RWPE2 (cell line): Measurements from ENCODE around the gene CCNF.

Experiments used
- ATAC-seq: fragments of 200-7000 bp; cut with Tn5 transposase; 3 replicates; pipeline ENCODE4 v1.9.1; 2021; ENCODE audit warnings: low read depth
- DNase-seq: peaks from one replicate; pipeline ENCODE4 v3.0.0-alpha.2; 2020; ENCODE audit warnings: low spot score
- H3K27ac ChIP-seq: fragments of 450-650 bp; 2 replicates; pipeline ENCODE4 v1.5.1; 2017; ENCODE audit warnings: mild to moderate bottlenecking; ENCODE audit not compliant: poor library complexity, severe bottlenecking
- H3K27me3 ChIP-seq: fragments of 250-450 bp; sonication (Bioruptor Pico); 2 replicates; pipeline ENCODE4 v1.5.1; 2021; ENCODE audit warnings: mild to moderate bottlenecking, moderate library complexity; ENCODE audit not compliant: insufficient read depth, poor library complexity, severe bottlenecking
- H3K36me3 ChIP-seq: fragments of 250-450 bp; sonication (Bioruptor Pico); 2 replicates; pipeline ENCODE4 v1.5.1; 2020; ENCODE audit warnings: low read depth, mild to moderate bottlenecking, moderate library complexity
- H3K4me1 ChIP-seq: fragments of 250-450 bp; sonication (Bioruptor Pico); 2 replicates; pipeline ENCODE4 v1.5.1; 2021; ENCODE audit warnings: mild to moderate bottlenecking, moderate library complexity; ENCODE audit not compliant: insufficient read depth, poor library complexity, severe bottlenecking
- H3K4me3 ChIP-seq: fragments of 250-450 bp; sonication (Bioruptor Pico); 2 replicates; pipeline ENCODE4 v1.5.1; 2021; ENCODE audit warnings: mild to moderate bottlenecking, moderate library complexity; ENCODE audit not compliant: severe bottlenecking
- H3K9me3 ChIP-seq: fragments of 250-450 bp; sonication (Bioruptor Pico); 2 replicates; pipeline ENCODE4 v1.5.1; 2021; ENCODE audit warnings: mild to moderate bottlenecking, moderate library complexity; ENCODE audit not compliant: severe bottlenecking
- TF ChIP-seq, protein P1 (sequence below): fragments of 450-650 bp; IDR thresholded peaks from one replicate; pipeline ENCODE4 v1.5.1; 2017; ENCODE audit warnings: mild to moderate bottlenecking, moderate library complexity; ENCODE audit not compliant: poor library complexity, severe bottlenecking

CCNF gene

DNA sequence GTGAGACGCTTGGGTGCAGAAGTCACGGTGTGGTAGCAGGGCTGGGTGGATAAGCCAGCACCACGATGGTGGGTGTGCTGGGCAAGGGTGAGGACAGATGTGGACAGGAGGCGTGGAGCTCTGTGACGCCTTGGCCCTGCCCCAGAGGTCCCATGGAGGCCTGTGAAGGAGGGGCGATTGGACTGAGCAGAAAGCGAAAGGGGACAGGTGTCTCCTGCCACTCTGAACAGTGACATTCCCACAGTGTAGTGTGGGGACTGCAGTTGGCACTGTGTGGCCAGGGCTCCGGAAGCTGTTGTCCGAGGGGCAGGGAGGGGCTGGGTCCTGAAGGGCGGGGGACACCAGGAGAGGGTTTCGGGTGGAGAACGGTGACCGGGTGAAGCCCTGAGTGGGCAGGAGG lies 53.0 kb downstream of the CCNF start:
- TF ChIP-seq, protein P1, sequence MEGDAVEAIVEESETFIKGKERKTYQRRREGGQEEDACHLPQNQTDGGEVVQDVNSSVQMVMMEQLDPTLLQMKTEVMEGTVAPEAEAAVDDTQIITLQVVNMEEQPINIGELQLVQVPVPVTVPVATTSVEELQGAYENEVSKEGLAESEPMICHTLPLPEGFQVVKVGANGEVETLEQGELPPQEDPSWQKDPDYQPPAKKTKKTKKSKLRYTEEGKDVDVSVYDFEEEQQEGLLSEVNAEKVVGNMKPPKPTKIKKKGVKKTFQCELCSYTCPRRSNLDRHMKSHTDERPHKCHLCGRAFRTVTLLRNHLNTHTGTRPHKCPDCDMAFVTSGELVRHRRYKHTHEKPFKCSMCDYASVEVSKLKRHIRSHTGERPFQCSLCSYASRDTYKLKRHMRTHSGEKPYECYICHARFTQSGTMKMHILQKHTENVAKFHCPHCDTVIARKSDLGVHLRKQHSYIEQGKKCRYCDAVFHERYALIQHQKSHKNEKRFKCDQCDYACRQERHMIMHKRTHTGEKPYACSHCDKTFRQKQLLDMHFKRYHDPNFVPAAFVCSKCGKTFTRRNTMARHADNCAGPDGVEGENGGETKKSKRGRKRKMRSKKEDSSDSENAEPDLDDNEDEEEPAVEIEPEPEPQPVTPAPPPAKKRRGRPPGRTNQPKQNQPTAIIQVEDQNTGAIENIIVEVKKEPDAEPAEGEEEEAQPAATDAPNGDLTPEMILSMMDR = no peak
- ATAC-seq (no peak), DNase-seq (no peak)
- Histone ChIP-seq H3K4me1 (no peaks in the 10 kb centered on the region), H3K4me3 (no peak overlapping the region), H3K36me3 (no peaks in the 10 kb centered on the region), H3K9me3 (no peaks in the 10 kb centered on the region), H3K27ac (no peak overlapping the region), H3K27me3 (no peaks in the 10 kb centered on the region)

DNA sequence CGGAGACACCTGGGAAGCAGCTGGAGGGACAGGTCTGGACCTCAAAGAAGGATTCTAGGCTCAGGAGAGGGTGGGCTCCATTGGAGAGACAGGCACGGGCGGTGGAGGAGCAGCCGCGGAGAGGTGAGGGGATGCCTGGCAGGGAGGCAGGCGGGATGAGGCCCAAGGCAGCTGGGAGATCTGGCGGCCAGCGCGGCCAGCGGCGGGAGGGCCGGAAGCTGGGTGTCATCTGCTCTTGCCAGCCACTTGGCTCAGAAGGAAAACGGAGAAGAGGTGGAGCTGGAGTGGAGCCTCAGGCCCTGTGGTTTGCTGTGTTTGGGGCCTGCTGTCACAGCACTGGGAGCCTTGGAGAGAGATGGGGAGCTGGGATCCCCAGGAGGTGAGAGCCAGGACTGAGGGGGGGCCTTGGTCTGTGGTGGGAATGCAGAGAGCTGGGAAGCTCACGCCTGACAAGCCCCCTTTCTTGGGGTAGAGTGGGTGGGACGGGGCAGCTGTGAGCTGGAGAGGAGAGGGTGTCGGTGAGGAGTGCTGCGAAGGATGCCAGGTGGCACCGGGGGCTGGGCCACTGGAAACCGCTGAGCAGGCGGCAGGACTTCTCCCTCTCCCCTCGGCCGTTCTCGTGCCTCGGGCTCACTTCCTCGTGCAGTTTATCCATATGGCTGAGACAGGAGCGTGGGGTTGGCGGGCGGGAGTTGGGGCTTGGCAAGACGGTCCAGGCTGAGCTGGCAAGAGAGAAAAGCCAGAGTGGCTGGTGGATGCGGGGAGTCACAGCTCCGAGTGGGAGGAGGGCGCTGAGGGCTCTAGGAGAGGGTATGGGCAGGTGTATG lies 53.7 kb downstream of the CCNF start:
- TF ChIP-seq, protein P1 = no peak
- Histone ChIP-seq H3K36me3 (no peaks in the 10 kb centered on the region), H3K9me3 (no peaks in the 10 kb centered on the region), H3K27ac (no peak overlapping the region), H3K4me1 (no peaks in the 10 kb centered on the region), H3K4me3 (no peak overlapping the region), H3K27me3 (no peaks in the 10 kb centered on the region)
- DNase-seq (no peak), ATAC-seq (no peak)

DNA sequence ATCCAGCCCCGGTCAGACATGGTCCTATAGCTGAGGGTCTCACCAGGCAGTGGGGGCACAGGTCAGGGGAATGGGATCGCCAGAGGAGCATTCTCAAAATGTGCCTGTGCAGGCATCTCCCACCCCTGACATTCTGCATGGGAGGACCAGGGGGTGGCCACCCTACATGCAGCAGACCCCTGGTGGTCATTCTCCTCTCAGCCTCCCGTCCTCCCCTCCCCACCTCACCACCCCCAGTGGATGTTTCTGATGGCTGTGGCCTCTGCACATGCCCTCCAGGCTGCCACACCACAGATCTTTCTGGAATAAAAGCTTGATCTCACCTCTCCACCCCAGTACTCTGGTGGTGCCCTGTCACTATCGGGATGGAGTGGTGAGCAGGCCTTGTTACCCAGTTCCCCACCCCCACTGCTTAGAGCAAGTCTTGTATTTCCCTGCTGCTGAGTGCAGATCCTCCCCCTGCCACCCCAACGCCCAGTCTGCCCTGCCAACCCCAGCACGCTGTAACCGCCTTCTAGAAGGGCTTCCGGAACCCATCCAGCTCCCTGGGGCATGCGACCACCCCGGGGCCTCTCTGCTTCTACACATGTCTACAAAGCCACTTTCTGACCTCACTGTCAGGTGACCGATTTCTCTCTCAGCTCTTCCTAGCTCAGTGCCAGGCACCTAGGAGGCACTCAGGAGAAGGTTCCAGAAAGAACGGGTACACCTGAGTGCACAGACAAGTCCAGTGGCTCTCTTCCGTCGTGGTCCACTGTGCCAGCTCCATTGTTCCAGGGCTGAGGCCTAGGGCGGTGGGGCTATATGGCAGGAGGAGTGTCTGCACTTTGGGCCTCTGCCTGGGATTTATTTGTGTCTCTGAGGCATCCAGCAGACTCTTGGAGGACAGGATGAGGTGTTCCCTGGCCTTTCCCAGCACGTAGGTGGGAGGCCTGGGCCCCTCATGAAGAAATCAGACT lies 55.0 kb downstream of the CCNF start:
- Histone ChIP-seq H3K36me3 (no peaks in the 10 kb centered on the region), H3K27ac (no peak overlapping the region), H3K4me3 (no peak overlapping the region), H3K9me3 (no peaks in the 10 kb centered on the region), H3K4me1 (no peaks in the 10 kb centered on the region), H3K27me3 (no peaks in the 10 kb centered on the region)
- TF ChIP-seq, protein P1 = no peak
- DNase-seq (no peak), ATAC-seq (no peak)

DNA sequence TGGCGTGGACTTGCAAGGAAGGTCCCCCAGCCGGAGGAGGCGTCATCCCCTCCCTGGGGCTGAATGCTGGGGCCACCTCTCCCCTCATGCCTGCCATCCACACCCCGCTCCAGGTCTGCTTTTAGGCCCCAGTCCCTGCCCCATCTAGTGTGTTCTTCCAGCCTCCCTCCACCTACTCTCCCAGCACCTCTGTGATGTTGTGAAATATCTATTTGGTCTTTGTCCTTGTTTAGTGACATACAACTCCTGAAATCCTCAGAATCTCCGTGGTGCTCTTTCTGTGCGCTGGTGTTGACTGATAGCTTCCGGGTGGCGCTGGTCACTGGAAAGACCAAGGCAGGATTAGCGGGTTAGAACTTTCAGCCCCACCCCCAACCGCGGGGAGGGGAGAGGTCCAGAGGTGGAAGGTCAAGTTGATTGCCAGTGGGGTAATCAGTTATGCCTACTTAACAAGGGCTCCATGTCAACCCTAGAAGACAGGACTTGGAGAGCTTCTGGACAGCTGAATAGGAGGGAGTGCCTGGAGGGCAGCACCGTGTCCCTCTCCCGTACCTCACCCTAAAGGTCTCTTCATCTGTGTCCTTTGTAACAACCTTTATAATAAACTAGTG lies 55.8 kb downstream of the CCNF start:
- H3K4me1 ChIP-seq = no peaks in the 10 kb centered on the region
- H3K27ac ChIP-seq = no peak overlapping the region
- H3K27me3 ChIP-seq = no peaks in the 10 kb centered on the region
- no peaks in the 10 kb centered on the region for H3K9me3 ChIP-seq
- H3K36me3 ChIP-seq = no peaks in the 10 kb centered on the region
- TF ChIP-seq, protein P1 = no peak
- DNase-seq (no peak), ATAC-seq (no peak)
- no peak overlapping the region for H3K4me3 ChIP-seq
